Ecto neural progenitor cell (in vitro differentiated cells): Measurements from ENCODE around the gene CCNDBP1.
"Not testable (repeated sequence)": the region's sequence is repeated elsewhere in the genome, so short reads cannot be mapped to it uniquely, and the experiment has no call there.

Experiments
- DNase-seq: peaks from one replicate; pipeline ENCODE4 v3.0.0-alpha.2; 2018; ENCODE audit warnings: low spot score

Gene CCNDBP1, protein sequence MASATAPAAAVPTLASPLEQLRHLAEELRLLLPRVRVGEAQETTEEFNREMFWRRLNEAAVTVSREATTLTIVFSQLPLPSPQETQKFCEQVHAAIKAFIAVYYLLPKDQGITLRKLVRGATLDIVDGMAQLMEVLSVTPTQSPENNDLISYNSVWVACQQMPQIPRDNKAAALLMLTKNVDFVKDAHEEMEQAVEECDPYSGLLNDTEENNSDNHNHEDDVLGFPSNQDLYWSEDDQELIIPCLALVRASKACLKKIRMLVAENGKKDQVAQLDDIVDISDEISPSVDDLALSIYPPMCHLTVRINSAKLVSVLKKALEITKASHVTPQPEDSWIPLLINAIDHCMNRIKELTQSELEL

DNA sequence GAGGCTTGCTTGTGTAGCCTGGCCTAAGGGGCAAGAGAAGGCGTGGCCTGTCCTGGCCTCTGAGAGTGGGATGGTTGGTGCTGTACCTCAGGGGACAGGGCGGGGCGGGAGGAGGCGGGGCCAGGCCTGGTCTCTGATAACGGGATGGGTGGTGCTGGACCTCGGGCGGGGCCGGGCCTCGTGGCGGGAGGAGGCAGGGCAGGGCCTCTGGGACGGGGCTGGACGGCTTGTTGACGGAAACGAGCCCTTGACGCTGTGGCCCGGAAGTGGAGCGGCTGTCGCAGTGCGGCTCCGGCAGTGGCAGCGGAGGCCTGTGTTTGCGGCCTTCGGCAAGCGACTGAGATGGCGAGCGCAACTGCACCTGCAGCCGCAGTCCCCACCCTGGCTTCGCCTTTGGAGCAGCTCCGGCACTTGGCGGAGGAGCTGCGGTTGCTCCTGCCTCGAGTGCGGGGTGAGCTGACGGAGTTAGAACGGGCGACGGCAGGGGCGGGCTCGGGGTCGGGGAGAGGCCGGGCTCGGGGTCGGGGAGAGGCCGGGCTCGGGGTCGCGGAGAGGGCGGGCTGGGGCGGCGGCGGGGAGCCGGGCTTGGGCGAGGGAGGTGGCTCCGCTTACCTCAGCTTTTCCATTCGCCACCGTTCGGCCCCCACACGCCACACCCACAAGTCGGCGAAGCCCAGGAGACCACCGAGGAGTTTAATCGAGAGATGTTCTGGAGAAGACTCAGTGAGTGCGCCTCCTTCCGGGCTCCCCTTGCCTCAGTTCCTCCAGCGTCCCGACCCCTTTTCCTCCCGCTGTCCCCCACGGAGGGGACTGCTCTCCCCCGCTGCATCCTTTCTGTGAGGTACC, at the start of gene CCNDBP1:
Gene CCNDBP1 (plus strand): TSS at position 247 of the 846 bp plus-strand sequence. CDS start 96 bp downstream, at position 343.
- DNase-seq = peak; percentile 98

DNA sequence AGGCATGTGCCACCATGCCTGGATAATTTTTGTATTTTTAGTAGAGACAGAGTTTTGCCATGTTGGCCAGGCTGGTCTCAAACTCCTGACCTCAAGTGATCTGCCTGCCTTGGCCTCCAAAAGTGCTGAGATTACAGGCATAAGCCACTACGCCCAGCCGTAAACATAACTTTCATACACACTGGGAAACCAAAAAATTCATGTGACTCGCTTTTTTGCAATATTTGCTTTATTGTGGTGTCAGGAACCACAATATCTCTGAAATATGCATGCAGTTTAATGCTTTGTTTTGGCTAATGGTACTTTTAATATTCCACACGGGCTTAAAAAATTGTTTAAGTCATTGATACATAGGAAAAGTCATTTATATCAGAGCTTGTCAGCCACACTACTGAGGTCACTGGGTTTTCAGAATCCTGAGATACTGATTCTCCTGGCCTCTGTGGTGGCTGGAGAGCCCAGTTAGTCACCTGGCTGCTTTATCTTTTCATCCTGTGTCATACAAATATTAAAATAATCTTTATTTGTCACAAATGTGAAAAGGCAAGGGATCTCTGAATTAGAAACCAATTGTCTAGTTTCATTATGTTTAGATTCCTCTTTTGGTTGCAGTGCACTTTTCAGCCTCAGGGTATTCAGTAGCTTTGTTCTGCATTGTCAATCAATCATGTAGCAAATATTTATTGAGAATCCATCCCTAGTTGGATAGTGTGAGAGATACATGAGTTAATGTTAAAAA, 41.8 kb upstream of the CCNDBP1 start:
- DNase-seq = no peak

DNA sequence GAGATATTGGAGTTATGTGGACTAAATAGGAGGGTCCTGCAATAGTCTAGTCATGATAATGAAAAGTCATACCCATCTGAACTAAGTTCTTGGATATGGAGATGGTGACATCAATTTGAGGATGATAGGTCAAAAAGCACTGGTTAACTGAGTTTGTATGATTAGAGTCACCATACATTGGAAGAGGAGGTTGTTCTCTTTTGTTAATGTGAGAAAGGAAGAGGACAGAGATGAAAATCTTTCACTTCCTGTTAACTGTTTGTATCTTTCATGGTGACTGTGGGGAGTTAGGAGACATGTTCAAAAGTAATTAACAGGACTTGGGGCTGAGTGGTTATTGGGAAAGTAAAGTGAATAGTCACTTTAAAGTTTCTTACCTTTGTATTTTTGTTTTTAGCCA, 40.7 kb upstream of the CCNDBP1 start:
- no peak for DNase-seq

DNA sequence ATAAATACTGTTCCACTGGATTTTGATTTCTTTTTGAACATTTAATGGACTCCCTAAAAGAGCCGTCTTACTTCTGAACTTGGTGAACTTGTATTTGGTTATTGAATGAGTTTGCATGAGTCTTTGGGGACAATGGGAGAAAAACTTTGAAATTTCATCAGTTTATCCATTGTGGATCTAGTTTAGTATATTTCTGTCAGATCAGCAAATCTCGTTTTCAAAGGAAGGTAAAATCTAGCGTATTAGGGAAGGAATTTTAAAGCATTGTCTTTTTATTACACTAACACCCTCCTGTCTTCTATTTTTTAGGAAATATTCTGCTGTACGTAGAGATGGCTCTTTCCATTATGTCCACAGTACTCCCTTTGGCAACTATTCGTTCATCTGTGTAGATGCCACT, 39.0 kb upstream of the CCNDBP1 start:
- DNase-seq = no peak

DNA sequence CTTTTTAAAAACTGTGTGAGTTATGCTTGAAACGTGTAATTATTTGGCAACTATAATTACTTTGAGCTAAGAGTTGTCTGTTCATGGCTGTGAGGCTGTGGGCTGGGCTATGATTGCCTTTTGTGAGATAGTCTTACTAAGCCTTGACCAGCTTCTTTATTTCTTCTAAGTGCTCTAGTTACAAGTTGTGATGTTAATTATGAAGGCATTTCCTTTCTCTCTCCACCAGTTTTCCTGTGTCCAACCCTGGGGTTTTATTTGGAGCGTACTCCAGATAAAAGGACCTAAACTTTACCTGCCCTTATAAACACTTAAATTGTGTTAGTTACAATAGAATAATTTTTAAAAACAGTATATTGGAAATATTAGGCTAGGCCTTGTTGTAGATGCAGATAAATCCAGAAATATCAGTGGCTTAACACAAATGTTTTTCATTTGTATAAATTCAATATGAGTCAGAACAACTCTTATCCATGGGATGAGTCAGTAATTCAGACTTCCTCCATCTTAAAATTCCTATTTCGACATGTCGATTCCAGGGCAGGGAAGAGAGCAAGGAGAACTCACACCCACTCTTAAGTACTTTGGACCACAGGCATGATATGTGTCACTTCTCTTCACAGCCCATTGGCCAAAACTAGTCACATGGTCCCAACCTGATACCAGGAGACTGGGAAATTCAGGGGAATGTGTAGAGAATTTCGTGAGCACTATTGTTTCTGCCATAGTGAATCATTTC, 34.8 kb upstream of the CCNDBP1 start:
- DNase-seq = no peak

DNA sequence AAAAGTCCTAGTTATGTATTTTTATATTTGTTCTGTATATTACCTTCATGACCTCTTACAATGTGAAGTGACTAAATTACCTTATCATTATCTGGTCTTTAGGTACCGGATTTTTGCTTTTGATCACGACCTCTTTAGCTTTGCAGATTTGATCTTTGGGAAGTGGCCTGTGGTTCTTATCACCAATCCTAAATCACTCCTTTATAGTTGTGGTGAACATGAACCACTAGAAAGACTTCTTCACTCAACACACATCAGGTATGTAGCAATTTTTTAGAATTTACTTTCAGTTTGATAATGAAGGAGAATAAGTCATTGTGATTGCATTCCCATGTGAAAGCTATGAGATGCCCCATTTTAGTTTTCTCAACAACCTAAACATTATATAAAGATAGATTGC, 33.5 kb upstream of the CCNDBP1 start:
- no peak for DNase-seq

DNA sequence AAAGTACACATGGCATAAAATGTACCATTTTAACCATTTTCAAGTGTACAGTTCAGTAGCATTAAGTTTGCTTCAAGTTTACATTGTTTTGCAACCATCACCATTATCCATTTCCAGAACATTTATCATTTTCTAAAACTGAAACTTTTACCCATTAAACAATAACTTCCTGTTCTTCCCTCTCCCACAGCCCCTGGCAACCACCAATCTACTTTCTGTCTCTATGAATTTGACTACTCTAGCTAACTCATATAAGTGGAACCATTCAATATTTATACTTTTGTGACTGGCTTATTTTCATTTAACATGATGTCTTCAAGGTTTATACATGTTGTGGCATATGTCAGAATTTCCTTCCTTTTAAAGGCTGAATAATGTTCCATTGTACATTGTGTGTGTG, 31.9 kb upstream of the CCNDBP1 start:
- DNase-seq = no peak

DNA sequence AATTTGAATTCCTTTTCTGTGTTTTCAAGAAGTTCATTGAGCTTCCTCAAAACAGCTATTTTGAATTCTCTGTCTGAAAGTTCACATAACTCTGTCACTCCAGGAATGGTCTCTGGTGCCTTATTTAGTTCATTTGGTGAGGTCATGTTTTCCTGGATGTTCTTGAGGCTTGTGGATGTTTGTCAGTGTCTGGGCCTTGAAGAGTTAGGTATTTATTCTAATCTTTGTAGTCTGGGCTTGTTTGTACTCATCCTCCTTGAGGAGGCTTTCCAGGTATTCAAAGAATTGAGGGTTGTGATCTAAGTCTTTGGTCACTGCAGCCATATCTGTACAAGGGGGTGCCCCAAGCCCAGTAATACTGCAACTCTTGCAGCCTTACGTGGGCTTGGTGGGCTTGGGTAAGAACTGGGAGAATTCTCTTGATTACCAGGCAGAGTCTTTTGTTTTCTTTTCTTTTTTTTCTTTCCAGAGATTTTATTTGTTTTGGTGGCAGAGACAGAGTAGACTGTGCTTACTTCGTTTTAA, 19.3 kb upstream of the CCNDBP1 start:
- DNase-seq = no peak

DNA sequence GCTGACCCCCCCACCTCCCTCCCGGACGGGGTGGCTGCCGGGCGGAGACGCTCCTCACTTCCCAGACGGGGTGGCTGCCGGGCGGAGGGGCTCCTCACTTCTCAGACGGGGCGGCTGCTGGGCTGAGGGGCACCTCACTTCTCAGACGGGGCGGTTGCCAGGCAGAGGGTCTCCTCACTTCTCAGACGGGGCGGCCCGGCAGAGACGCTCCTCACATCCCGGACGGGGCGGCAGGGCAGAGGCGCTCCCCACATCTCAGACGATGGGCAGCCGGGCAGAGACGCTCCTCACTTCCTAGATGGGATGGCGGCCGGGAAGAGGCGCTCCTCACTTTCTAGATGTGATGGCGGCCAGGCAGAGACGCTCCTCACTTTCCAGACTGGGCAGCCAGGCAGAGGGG, 17.9 kb upstream of the CCNDBP1 start:
- not testable (repeated sequence) for DNase-seq

DNA sequence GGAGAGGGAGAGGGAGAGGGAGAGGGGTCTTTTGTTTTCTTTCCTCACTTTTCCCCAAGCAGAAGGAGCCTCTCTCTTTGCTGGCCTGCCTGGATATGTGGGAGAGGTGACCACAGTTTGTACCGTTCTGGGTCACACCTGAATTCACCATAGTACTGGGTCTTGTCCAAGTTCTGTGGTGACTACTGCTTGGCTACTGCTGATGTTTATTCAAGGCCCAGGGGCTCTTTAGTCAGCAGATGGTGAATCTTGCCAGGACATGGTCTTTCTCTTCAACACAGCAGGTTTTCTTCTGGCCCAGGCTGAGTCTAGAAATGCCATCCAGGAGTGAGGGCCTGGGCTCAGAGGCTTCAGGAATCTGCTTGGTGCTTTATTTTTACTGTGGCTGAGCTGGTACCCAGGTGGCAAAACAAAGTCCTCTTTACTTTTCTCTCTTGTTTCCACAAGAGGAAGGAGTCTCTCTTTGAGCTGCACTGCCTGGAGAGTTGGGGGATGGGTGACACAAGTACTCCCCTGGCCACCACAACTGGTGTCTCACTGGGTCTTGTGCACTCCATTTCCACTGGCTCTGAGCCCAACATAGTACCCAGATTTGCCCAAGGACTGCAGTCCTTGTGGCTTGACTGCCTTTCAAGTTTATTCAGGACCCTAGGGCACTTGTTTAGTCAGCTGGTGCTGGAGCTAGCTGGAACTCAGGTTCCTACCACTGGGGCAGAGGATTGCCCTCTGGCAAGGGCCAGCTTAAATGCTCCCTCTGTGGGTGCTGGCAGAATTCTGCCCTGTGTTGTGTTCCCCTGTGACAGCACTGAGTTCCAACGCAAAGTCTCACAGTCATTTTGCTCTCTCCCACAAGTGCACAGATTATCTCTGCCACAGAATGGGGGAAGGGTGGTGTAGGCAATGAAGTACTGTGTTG, 16.8 kb upstream of the CCNDBP1 start:
- no peak for DNase-seq

DNA sequence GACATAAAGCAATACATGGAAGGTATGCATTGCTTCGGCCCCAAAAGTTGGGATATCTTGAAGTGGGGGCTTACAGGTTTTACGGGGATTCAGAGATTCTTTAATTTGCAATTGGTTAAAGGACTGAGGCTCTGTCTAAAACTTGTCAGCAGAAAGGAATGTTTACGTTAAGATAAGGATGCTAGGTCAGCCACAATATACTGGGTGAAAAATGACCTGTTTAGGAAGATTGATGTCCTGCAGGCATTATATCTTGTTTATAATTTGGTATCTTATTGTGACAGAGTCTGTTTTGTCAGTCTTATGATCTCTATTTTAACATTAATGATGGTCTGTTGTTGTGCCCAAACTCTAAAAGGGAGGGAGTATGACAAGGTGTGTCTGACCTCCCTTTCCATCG, 15.3 kb upstream of the CCNDBP1 start:
- no peak for DNase-seq

DNA sequence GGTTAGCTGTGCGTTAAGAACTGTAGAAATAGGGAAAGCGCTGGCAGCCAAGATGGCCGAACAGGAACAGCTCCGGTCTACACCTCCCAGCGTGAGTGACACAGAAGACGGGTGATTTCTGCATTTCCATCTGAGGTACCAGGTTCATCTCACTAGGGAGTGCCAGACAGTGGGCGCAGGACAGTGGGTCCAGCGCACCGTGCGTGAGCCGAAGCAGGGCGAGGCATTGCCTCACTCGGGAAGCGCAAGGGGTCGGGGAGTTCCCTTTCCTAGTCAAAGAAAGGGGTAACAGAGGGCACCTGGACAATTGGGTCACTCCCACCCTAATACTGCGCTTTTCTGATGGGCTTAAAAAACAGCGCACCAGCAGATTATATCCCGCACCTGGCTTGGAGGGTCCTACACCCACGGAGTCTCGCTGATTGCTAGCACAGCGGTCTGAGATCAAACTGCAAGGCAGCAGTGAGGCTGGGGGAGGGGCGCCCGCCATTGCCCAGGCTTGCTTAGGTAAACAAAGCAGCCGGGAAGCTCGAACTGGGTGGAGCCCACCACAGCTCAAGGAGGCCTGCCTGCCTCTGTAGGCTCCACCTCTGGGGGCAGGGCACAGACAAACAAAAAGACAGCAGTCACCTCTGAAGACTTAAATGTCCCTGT, 9.4 kb upstream of the CCNDBP1 start:
- not testable (repeated sequence) for DNase-seq

DNA sequence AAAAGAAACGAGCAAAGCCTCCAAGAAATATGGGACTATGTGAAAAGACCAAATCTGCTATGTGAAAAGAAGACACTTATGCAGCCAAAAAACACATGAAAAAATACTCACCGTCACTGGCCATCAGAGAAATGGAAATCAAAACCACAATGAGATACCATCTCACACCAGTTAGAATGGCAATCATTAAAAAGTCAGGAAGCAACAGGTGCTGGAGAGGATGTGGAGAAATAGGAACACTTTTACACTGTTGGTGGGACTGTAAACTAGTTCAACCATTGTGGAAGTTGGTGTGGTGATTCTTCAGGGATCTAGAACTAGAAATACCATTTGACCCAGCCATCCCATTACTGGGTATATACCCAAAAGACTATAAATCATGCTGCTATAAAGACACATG, 8.1 kb upstream of the CCNDBP1 start:
- DNase-seq = not testable (repeated sequence)

DNA sequence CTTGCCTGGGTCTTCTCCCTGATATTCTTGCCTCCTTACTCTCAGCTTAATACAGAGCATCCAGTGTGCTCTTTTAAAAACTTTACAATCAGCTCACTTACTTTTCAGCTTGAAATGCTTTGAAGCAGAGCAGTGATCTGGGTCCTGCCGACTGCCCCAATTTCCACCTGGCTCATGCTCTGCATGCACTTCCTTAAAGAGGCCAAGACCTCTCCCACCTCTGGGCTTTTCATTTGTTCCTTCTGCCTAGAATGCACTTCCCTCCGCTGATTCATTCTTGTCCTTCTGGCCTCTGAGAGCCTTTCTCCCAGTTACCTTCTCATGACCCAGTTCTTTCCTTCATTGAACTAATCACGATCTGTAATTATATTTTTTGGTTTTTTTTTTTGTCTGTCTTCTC, 1.9 kb upstream of the CCNDBP1 start:
- DNase-seq = no peak

DNA sequence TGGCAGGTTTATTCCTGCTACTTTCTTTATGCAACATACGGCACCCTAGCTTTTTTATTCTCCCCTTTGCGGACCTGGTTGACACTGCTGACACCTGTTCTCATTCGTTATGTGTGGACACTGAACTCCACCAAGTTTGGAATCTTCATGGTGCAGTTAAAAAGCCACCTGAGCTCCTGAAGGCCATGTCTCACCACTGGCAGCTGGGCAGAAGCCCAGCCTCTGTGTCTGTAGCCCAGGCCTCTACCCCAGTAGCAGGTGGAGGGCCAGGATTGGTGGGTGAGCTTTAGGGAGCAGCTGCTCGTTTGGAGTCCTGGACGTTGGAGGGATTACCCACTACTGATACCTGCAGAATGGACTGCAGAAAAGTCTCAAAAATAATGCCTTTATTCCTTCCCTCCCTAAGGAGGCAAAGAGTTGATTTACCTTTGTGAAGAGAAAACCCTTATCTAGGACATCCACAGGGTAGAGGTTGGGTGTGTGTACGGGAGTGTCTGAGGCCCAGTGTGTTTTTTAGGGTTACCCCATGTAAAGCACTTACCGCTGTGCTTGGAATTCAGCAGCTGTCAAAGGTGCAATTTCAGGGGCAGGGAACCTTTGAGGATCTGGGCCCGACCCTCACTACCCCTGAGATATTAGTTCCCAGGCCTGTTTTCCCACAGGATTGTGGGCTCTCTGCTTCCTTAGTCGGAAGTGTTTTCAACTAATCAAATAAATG, 637 bp upstream of the CCNDBP1 start:
- no peak for DNase-seq

DNA sequence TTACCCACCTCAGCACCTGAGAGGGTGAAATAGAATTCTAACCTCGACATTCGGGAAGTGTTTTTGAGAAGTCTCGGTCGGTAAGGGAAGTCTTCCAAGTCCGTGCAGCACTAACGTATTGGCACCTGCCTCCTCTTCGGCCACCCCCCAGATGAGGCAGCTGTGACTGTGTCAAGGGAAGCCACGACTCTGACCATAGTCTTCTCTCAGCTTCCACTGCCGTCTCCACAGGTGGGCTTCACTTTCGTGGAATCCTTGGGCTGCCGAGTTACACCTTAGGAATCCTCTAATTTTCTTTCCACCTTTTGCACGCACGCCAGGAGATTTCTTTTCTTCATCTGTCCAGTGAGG, 775 bp downstream of the CCNDBP1 start:
- no peak for DNase-seq

DNA sequence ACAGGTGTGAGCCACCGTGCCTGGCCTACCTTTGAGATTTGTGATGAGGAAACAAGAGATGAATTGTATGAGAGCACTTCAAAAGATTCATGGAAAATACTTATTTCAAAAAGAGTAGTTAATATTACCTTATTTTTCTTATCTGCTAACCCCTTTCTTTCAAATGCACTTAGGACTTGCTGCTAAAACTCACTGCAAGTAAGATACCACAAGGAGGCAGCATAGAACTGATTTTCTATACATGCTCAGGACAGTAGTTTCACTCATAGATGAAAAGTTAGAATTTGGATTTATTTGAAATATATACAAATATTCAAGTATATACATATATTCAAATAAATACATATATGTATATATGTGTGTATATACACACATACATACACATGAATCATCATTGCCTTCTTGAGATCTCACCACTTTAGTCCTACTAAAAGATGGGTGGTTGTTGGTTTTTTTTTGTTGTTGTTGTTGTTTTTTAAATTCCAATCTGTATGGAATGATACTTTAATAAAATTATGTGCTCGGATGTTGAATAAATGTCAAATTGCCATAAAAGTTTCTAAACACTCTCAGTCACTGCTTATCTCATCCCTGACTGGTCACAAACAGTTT, 2.4 kb downstream of the CCNDBP1 start:
- DNase-seq = no peak

DNA sequence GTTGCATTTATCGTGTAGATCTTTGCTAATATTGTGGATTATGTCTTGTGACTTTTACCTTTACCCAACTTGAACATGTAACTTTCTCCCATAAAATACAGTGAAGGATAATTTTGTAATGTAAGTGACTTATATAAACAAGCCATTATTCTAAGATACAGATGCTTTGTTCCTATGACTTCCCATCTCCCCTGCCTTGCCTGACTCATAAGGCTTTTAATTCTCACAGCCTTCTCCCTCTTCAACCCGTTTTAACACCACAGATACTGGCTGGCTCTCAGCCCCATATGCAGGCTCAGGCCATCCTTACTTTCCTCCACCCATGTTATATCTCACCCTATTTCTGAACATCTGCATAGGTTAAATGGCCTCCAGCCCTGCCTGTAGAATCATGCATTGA, 4.1 kb downstream of the CCNDBP1 start:
- DNase-seq = no peak

DNA sequence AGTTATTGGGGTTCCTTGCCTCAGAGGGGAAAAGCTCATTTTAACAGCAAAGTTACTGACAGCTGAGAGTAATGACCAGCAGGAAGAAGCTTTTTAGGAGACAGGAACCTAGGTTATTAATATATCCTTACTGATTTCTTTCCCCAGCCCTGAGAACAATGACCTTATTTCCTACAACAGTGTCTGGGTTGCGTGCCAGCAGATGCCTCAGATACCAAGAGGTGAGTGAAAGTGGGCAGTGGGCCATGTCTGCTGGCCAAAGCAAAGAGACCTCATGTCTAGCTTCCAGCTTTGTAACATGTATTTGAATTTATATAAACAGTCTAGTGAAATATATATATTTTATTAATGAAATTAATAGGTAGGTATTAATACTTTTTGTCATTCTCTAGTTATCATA, 5.0 kb downstream of the CCNDBP1 start:
- DNase-seq = no peak
